HG02884 (cell line): ENCODE results near the gene CLEC14A.

Source experiments
- ATAC-seq: cut with Tn5 transposase; IDR thresholded peaks from one replicate; pipeline ENCODE4 v1.9.1; 2021; ENCODE audit warnings: mild to moderate bottlenecking, moderate library complexity; ENCODE audit not compliant: unreplicated experiment

Gene CLEC14A

DNA sequence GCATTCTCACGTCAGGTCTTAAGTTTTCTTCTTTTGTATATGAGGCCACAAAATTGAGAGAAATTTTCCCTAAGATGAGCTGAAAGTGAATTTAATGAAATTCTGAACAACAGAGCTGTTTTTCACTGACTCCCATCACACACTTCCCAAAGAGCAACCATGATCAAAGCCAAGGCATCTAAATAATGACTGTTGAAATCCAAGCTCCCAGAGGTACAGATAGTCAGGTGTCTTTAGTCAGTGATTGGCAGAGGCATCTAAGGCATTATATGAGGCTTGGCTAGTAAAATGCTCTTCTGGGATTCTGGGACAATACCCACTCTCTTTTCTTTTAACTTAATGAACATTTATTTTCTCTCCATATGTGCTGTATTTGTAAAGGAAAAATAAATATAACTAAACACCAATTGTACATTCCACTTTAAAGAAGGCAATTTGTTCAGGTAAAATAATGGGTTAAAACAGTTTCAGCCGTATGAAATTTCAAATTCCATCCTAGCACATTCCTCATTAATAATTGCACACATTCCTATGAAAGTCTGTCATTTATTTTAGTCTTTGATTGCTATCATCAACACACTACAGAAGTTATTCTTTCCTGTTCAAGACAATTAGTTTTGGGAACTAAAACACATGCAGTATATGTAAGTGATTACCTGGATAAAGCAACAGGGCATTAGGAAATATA lies 49.1 kb downstream of the CLEC14A start:
- ATAC-seq, result no peak

DNA sequence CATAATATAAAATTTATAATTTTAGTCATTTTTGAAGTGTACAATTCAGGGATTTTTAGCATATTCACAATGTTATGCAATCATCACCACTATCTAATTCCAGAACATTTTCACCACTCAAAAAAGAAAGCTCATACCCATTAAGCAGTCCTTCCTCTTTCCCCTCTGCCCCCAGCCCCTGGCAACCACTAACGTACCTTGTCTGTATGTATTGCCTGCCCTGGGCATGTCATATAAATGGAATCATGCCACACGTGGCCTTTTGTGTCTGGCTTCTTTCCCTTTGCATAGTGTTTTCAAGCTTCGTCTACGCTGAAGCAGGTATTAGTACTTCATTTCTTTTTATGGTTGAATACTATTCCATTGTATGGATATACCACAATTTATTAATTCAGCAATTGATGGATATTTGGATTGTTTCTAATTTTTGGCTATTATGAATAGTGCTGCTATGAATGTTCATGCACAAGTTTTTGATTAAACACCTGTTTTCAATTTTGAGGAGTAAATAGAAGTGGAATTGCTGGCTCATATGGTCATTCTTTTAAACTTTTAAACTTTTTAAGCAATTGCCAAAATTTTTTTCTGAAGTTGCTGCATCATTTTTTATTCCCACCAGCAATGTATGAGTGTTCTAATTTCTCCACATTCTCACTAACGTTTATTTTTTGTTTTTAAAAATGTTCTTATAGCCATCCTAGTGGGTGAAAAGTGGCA lies 49.8 kb downstream of the CLEC14A start:
- ATAC-seq, result no peak

DNA sequence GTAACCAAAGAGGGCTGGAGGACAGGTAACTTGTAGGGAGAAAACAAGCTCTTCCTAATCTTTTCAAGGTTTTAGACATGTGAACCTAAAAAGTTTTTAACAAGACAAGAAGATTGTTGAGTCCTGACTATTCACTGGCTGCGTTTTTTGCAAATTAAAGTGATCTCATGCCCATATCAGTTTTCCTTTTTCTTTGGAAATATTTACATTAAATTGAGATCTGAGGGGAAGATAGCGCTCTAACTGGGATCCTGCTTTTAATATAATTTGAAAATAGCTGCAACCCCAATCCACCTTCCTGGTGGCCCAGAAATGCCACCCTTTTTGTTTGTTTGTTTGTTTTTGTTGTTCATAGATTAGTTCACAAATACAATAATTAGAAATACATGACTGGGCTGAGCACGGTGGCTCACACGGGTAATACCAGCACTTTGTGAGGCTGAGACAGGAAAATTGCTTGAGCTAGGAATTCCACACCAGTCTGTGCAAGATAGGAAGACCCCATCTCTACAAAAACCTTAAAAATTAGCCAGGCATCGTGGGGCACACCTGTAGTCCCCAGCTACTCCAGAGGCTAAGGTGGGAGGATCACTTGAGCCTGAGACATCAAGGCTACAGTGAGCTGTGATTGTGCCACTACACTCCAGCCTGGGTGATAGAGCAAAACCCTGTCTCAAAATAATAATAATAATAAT lies 50.6 kb downstream of the CLEC14A start:
- no peak for ATAC-seq

DNA sequence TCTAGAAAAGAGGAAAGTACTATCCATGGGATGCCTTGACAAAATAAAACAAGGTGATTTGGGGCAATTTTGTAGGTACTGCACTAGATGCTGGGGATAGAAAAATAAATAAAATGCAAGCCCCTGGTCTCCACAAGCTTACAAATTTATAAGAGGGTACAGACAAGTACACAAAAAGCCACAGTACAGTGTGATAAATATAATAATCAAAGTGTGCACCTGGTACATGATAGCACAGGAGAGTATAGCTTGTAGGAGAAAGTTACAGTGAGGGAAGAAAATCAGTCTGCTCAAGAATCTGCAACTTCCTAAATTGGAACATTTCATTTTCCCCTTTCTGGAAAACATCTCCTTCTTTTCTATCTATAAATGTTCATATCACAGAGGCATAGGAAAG lies 51.2 kb downstream of the CLEC14A start:
- ATAC-seq, result no peak
